Measurements from ENCODE around the gene TCHH.

The TCHH gene

GRCh38 chr1:152067150-152067549 lies 48.1 kb downstream of the TCHH start:
- H3K4me3 ChIP-seq: no peak overlapping the region
- H3K27me3 ChIP-seq (ENCODE audit: low read depth): peaks cover 8% of the 10 kb centered on the region
- no peaks in the 10 kb centered on the region for H3K4me1 ChIP-seq
- no peaks in the 10 kb centered on the region for H3K9me3 ChIP-seq
- no peaks in the 10 kb centered on the region for H3K36me3 ChIP-seq (replicated peaks)
- in situ Hi-C loops (cut with MboI; ENCODE audit: low sequenced_read_pairs): loop anchor here (10.0 kb wide), 1 partner anchor 378 kb away; no protein-coding TSS in a partner anchor
- DNase-seq (ENCODE audit: low spot score in 2 of 2): no peak

- no peaks in the 10 kb centered on the region for H3K9me3 ChIP-seq
- H3K27me3 ChIP-seq (ENCODE audit: low read depth): peaks cover 11% of the 10 kb centered on the region; the same call in 1 of the 2 replicates
- no peaks in the 10 kb centered on the region for H3K36me3 ChIP-seq (replicated peaks)
- H3K4me1 ChIP-seq: no peaks in the 10 kb centered on the region
- no peak for DNase-seq (ENCODE audit: low spot score in 2 of 2)
- no peak overlapping the region for H3K4me3 ChIP-seq
- in situ Hi-C loops (cut with MboI; ENCODE audit: low sequenced_read_pairs): loop anchor here (10.0 kb wide), 1 partner anchor 383 kb away; no protein-coding TSS in a partner anchor
Observed at GRCh38 chr1:152061952-152062351, 53.3 kb downstream of the TCHH start.

Measured in HAP-1 (cell line).